HUDEP-2 (cell line): ENCODE results near the gene ALKBH8.

Experiments used
- DNase-seq, 76 experiments: peaks; one replicate each; lab custom pipeline; 2025; ENCODE audit not compliant: unreplicated experiment in 76 of 76; lab: John Stamatoyannopoulos, UW

ALKBH8 gene, protein sequence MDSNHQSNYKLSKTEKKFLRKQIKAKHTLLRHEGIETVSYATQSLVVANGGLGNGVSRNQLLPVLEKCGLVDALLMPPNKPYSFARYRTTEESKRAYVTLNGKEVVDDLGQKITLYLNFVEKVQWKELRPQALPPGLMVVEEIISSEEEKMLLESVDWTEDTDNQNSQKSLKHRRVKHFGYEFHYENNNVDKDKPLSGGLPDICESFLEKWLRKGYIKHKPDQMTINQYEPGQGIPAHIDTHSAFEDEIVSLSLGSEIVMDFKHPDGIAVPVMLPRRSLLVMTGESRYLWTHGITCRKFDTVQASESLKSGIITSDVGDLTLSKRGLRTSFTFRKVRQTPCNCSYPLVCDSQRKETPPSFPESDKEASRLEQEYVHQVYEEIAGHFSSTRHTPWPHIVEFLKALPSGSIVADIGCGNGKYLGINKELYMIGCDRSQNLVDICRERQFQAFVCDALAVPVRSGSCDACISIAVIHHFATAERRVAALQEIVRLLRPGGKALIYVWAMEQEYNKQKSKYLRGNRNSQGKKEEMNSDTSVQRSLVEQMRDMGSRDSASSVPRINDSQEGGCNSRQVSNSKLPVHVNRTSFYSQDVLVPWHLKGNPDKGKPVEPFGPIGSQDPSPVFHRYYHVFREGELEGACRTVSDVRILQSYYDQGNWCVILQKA

DNA sequence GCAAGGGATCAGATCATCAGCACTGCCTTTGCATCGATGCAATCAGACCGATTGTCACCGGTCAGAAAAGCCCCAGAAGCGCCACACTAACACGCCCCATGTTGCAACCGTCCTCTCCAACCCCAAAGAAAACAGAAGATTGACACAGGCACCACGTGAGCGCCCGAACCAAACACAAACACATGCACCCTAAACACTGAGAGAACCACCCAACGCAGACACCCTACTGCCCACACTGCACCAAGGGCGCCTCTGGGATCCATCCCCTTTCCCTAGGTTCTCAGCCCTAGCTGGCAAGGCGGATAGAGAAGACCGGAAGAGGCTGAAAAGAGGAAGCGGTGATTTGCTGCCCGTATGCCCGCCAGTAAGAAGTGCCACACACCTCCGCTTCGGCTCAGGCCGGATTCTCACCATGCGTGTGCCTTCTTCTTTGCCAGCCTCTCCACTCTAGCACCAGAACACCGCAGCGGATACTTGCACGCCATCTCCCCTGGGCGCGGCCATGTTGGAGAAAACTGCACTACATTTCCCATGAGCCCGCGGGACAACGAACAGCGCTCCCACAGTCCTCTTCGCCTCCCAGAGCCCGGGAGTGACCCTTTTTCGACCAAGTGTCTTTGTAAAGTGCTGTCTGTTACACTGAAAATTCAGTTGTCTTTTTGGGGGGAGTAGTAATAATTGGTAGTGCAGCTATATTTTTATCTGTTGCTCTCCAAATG is at the start of gene ALKBH8:
TSS of gene ALKBH8 (minus strand) at position 517 of the 719 bp plus-strand sequence. CDS start 4,842 bp downstream, outside the sequence.
- peak in 72 of 76 experiments; percentile 20 to 80 (median 56) for DNase-seq

DNA sequence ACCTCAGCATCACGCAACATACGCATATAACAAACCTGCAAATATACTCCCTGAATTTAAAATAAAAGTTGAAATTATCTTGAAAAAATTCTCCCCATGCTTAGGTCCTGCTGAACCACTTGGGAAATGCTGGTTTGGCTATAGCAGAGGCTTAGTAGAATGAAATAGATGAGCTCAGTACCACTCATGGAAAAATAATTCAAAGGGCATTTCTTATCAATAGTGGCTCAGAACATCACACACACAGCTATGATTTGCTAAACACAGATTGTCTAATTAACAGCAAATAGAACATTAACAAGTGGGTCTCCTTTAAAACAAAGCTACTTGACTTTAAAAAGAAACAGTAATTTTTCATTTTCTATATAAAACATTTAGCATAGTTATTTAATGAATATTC is 46.9 kb upstream of the ALKBH8 start:
- DNase-seq: no peak

DNA sequence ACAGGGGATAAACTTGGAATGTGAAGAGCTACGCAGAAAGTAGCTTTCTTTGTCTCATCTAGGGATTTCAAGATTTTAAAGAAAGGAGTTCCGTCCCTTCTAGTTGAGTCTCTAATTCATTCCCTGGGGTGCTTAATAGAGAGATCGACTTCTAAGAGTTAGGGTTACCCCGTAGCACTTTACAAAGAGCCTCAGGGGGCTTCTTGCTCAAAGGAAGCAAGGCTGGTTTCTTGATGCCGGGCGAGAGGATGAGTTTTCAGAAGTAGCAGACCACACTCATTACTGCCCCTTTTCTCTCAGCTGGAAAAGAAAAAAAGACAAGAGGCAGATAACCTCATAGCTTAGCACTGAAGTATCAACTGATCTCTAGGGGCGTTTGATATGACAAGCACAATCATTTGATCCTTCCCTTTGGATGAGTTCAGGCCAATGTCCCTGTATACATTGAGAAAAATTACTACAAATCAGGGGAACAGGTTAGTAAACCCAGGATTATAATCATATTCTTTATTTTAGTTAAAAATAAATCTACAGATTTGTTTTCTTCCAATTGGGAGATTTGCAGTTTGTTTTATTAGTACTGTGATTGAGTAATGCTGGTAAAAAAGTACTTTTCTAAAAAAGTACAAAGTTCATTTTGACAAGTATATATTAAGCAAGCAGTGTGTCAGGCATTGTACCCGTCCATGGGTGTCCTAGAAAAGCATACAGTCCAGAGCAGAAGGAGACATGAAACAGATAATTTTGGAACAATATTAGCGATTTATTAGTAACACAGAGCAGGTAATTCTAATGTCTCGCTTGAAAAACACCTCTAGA is 44.1 kb upstream of the ALKBH8 start:
- no peak for DNase-seq

DNA sequence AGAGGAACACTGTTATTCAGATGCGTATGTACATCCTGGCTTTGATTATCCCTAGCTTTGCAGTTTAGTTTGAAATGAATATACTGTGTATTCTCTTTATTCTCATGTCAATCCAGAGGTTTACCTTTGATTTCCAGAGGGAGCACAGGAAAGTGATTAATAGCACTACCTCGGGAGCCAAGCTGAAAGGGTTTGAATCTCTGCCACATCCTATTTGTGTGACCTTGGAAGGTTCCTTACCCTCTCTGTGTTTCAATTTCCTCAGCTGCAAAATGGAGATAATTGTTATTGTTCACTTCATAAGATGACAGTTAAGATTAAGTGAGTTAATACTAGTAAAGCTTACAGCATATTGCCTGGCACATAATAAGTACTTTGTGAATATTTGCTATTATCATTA is 43.3 kb upstream of the ALKBH8 start:
- DNase-seq: no peak

DNA sequence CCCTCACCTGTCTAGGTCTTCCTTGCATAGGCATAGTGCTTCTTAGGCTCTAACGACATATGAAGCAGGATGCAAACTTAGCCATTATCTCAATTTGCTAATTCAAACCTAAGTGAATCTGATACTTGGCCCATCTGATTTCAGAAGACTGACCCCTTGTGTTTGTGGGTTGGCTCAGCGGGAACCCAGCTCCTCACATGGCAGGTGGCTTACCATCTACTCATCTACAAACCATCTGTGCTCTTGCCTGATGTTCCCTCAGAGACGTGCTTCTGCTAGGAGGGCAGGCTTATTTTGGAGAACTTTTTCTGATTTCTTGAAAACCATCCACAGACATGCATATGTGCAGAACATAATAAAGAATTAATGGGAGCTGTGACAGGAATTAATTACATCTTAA is 40.6 kb upstream of the ALKBH8 start:
- peak in 1 of 76 experiments; percentile 8 for DNase-seq

DNA sequence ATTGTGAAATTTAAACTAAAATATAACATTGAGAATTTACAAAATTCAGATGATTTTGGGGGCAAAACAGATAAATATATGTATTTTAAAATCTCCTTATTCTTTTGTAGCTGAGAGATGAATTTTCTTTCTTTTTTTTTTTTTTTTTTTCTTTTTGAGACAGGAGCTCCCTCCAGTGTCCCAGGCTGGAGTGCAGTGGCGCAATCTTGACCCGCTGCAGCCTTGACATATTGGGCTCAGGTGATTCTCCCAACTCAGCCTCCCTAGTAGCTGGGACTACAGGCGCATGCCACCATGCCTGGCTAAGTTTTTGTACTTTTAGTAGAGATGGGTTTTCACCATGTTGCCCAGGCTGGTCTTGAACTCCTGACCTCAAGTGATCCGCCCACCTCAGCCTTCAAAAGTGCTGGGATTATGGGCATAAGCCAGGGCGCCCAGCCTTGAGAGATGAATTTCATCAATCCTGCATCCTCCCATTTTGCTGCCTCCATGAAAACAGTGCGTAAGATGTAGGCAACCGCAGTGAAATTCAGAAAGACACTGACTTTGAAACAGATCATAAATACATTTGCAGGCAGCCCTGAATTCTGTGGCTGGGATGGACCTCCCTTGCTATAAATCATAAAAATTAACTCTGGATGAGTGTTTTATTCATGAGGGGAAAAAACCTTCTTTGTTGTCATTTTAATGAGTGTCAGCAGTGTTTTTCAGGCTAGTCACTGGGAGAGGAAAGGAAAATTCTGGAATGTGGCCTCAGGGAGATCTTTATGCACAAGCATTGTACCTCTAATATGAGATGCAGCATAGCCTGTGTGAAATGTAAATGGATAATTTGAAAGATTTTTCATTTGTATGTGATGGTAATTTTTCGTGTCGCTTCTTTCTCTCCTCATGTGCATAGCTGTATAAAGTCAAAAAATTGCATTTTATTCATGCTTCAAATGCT is 39.8 kb upstream of the ALKBH8 start:
- DNase-seq: peak in 1 of 76 experiments; percentile 4

DNA sequence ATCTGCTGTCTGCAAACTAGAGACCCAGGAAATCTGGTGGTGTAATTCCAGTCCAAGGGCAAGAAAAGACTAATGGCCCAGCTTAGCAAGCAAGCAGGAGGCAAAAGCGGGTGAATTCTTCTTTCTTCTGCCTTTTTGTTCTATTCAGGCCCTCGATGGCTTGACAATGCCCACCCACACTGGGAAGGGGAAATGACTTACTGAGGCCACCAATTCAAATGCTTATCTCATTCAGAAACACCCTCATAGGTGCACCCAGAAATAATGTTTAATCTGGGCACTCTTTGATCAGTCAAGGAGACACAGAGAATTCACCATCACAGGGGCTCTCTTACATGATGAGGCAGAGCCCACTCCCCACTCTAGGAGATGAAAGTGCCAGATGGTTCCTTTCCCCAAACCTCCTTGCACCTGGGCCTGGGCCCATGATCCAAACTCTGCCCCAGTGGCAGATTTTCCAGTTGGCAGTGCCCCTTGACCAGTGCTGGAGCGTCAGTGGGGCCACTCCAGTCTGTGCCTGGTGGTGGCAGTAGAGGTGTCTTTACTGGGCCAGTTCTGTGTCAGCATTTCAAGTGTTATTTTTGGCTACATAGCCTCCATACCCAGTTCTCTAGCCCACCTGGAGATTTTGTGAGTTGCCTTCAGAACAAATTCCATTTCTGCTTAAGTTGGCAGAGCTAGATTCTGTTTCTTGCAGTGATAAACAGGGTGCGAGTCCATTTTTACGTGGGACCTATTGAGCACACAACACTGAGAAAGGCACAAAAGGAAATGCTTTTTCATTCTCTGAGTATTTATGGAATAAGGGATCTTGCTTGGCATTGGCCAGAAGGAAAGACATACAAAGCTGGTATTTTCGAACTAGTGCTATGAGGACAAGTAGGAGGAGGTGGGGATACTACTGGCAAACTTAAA is 32.9 kb upstream of the ALKBH8 start:
- DNase-seq: peak in 10 of 76 experiments; percentile 2 to 35 (median 14)

DNA sequence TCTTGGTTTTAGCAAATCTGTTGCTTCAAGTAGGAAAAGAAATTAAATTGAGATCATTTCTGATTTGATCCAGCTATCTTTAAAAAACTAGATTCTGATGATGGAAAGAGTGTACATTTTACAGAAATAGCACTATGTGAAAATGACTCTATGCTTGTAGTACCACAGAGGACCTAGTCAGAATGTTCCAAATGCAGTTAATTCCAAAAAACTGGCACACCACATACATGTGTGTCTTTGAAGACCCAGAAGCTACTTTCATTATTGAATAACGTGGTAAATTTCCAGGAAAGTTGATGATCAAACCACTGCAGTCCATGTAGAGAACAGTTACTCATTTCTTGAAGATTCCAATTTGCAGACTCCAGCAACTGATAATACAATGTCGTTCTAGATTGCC is 29.2 kb upstream of the ALKBH8 start:
- DNase-seq: no peak

DNA sequence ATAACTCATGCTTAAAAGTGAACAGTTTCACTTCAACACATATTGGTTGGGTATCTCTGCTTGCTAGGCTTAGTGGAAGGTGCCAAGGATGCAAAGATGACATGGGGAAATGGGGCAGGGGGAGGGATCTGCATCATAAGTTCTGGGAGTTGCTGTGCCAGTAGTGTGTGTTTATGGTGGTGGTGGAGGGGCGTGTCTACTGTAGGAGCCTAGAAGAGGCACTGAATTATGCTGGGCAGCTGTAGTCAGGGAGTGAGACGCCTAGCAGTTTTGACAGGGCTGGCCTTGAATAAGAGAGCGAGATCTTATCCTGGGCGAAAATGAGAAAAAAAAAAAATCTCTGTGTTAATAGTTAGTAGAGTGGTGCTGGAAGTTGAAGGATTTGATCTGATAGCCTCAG is 28.4 kb upstream of the ALKBH8 start:
- no peak for DNase-seq

DNA sequence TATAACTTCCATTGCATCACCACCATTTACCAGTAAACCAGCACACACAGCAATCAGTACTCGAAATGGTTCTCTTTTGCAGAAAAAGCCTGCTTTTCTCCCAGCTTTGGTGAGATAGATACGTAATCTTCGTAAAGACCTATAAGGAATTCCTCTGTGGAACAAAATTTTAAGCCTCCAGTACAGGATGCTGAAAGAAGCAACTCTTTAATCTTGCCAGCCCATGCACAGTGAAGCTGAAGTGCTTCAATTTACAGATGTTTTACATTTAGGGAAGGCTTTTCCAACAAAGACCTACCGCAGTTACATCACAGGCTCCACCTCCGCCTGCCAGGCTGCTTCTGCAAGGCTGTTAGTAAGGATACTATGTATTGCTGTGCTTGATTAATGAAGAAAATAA is 27.3 kb upstream of the ALKBH8 start:
- no peak for DNase-seq

DNA sequence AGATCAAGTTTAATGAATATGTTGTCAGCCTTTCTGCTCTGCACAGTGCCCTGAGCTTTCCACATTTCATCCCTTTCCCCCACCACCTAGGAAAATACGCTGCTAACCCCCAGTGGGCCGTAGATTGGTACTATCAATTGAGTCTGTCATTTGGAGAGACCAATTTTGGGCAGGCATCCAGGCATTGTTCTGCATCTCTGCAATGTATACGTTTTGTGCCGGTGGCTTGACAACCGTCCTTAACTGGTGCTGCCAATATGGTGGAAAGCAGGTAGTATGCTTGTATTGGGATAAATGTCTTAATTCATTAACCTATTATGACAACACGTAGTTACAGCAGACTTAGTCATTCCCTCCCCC is 26.7 kb upstream of the ALKBH8 start:
- no peak for DNase-seq

DNA sequence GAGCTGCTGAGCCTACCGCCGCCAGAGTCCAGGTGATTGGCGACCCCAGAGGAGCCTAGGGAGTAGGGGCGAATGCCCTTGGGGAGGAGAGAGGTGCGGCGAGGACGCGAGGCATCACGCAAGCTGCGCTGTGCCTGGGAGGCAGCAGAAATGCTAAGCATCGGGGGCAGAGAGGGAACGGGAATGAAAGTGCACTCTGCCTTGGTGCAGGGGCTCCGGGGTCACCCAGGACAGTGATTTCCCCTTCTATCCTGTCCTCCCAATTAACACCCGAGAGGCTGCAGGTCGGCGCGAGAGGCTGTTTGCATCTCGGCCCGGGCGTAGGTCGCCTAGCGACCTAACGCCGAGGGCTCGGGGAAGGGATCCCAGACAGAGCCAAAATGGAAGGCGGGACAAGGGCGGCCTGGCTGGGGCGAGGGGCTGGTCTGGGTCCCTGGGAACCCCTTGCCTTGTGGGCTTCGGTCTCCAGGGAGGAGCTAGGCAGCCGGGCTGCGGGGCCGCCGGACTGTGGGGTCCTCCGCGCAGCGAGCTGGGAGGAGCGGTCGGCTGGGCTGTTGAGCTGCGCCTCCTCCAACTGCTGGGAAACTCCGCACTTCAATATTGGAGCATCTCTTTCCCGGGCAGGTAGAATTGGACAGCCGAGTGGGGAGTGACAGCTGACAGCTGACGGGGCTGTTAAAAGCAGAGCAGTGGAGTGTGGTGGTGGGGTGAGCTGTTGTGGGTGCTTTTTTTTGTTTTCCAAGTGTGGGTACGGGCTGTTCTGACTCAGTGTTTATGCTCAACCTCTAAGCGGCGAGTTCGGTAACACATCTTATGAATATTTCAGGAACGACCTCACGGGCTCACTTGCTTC is 26.1 kb upstream of the ALKBH8 start:
- DNase-seq: no peak

DNA sequence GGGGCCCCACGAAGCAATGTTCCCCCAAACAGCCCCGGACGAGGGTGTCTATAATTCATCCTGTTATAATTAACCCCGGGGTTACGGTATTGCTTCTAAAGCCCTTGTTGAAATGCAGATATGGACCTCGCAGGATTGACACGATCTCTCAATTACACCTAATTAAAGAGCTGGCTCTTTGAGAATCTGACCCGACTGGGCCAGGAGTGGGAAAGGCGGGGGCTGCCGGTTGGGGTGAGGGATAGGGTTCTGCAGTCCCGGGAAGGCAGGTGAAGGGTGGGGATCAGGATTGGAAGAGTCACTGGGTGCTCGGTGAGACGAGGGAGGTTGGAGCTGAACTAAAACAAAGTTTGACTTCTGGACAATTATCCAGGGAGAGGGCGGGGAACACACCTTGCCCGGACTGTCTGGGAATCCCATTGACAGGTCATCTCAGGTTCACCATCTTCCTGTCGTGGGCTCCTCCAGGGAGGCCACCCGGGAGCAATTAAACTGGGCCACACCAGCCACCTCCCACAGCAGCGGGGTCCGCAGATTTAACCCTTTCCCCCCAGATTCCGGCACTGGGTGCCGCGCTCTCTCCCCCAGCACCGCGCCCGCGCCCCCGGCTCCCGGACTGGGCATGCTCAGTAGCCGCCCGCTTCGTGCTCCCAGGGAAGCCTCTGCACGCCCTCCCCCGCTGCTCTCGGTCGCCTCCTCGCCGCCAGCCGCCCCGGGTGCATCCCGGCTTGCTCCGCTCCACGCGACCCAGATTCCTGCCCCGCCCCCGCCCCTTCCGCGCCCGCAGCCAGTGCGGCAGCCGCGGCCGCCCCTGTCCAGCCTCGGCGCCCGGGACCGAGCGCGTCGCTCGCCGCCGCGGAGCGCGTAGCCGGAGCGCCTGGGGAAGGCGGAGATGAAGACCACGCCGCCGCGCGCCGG is 25.2 kb upstream of the ALKBH8 start, which contains the start of gene ELMOD1:
TSS of gene ELMOD1 (plus strand) at position 688 of the 918 bp plus-strand sequence. CDS start 27,043 bp downstream, outside the sequence.
- peak in 9 of 76 experiments; percentile 4 to 37 (median 17) for DNase-seq

DNA sequence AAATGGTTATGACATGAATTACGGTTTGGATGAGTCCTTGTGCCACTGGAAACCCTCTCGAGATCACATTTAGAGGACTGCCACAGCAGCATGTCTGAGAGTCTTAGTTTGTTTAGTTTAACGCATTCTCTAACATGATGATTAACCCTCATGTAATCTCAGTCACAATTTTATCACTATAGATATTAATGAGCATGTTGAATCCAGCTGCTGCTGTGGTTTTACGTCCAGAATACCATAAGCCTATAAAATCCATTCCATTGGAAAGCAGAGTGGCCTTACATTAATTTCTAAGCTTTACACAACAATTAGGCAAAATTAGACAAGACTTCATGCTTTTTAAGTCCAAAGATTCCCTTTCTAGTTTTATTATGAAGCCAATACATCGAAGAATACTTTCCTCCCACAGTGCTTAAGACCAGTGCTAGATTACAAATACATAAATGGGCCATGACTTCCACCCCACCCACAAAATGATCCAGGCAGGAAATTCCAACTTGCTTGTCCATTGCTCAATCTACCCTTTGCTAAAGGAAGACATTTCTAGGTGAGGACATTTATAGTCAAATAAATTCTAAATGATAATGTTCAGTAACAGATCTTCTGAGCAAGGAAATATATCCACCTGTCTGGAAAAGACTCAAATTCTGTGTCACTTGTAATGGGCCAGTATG is 21.9 kb upstream of the ALKBH8 start:
- DNase-seq: no peak

DNA sequence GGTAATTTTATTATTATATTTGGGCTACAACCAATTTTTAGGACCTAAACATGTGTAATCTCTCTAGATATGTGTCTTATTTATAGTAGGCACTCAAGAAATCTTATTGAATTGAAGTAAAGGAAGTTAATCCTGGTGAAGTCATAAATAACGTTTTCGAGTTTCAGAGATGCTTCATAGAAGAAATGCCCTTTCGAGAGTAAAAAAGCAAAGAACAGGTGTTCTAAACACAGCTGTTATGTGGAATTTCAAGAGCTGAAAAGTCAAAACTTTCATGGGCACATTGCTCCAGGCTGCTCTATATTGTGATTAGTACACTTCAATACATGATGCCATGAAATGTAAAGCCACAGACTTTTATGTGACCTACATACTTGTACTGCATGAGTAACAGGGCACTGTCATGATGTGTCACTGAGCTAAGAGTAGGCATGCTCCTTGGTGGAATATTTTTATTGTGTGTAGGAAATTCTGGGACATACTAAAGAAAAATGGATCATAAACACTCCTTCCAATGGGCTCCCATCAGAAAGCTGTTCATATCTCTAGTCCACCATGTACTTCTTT is 18.2 kb upstream of the ALKBH8 start:
- DNase-seq: no peak

DNA sequence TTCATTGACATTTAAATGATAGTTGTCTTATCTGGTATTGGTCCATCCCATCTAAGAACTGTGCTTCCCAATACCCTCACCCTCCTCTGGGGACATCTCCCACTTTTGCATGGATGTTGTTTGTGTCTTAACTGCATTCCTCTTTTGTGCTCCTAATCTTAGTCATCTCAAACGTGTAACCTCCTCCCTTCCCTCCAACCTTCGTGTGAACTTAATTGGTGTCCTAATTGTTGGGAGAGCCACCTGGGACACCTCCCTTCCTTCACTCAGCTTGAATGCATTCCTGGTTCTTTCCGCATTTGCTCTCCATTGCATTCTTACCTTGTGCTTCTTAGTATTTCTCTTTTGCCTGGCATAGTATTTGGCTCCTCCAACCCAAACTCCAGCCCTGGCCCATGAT is 15.6 kb upstream of the ALKBH8 start:
- no peak for DNase-seq
